Liver (tissue), 9 donors: ENCODE data around the gene MICAL3. TPM values are rescaled to one million over a fixed set of nuclear protein-coding genes. Genes with fewer than 3 reads are reported as not detected.

Experiments used
- DNase-seq: peaks from one replicate; pipeline ENCODE4 v3.0.0-alpha.2; 2017; ENCODE audit warnings: low spot score
- H3K27ac ChIP-seq, 2 donors: one replicate each; pipeline ENCODE4 v1.7.0; 2013; ENCODE audit warnings: inconsistent platforms in 2 of 2, low read length in 2 of 2, control low read depth in 1 of 2, low read depth in 1 of 2, mild to moderate bottlenecking in 1 of 2
- H3K27me3 ChIP-seq, 4 donors: one replicate each; pipeline versions ENCODE4 v1.6.1 to v1.7.0; 2013; ENCODE audit warnings: low read length in 3 of 4, inconsistent platforms in 1 of 4, mild to moderate bottlenecking in 1 of 4, moderate library complexity in 1 of 4; ENCODE audit not compliant: control insufficient read depth in 4 of 4, insufficient read depth in 4 of 4
- H3K36me3 ChIP-seq, 4 donors: one replicate each; pipeline versions ENCODE4 v1.6.1 to v1.7.0; 2013; ENCODE audit warnings: low read length in 3 of 4, mild to moderate bottlenecking in 3 of 4, low read depth in 1 of 4, moderate library complexity in 1 of 4; ENCODE audit not compliant: control insufficient read depth in 4 of 4, insufficient read depth in 3 of 4
- H3K4me1 ChIP-seq, 4 donors: one replicate each; pipeline versions ENCODE4 v1.6.1 to v1.7.0; 2013; ENCODE audit warnings: low read length in 3 of 4, mild to moderate bottlenecking in 3 of 4, moderate library complexity in 1 of 4; ENCODE audit not compliant: control insufficient read depth in 4 of 4, insufficient read depth in 4 of 4
- H3K4me3 ChIP-seq, 3 donors: one replicate each; pipeline versions ENCODE4 v1.6.1 to v1.7.0; 2013; ENCODE audit warnings: low read length in 3 of 3, control low read depth in 1 of 3, low read depth in 1 of 3, mild to moderate bottlenecking in 1 of 3
- H3K9ac ChIP-seq, 2 donors: one replicate each; pipeline ENCODE4 v1.7.0; 2013; ENCODE audit warnings: low read length in 2 of 2, mild to moderate bottlenecking in 2 of 2, moderate library complexity in 2 of 2, control low read depth in 1 of 2, low read depth in 1 of 2
- H3K9me3 ChIP-seq, 4 donors: one replicate each; pipeline versions ENCODE4 v1.6.1 to v1.7.0; 2013; ENCODE audit warnings: low read length in 3 of 4; ENCODE audit not compliant: control insufficient read depth in 4 of 4
- CTCF ChIP-seq: fragments of 150-350 bp; IDR thresholded peaks from 2 replicates; pipeline ENCODE4 v1.5.1; 2017; ENCODE audit warnings: improper control_type of control experiment, low read depth, low read length; ENCODE audit not compliant: missing input control
- EGR1 ChIP-seq, 2 donors: IDR thresholded peaks; 2 replicates each; pipeline ENCODE4 v1.6.1; 2016 to 2018; ENCODE audit warnings: antibody characterized with exemption in 2 of 2, low read depth in 2 of 2
- FOXA1 ChIP-seq: IDR thresholded peaks from 2 replicates; pipeline ENCODE4 v1.6.1; 2016; ENCODE audit warnings: antibody characterized with exemption
- FOXA2 ChIP-seq: IDR thresholded peaks from 2 replicates; pipeline ENCODE4 v1.6.1; 2016; ENCODE audit warnings: antibody characterized with exemption
- GABPA ChIP-seq, 2 donors: IDR thresholded peaks in 1 of 2; conservative IDR thresholded peaks in 1 of 2; 2 replicates each; pipeline ENCODE4 v1.6.1; 2016; ENCODE audit warnings: antibody characterized with exemption in 2 of 2, mild to moderate bottlenecking in 1 of 2, moderate library complexity in 1 of 2
- HNF4A ChIP-seq, 2 donors: conservative IDR thresholded peaks; 2 replicates each; pipeline ENCODE4 v1.6.1; 2016; ENCODE audit warnings: antibody characterized with exemption in 2 of 2, mild to moderate bottlenecking in 2 of 2
- HNF4G ChIP-seq: IDR thresholded peaks from 2 replicates; pipeline ENCODE4 v1.6.1; 2016; ENCODE audit warnings: antibody characterized with exemption
- JUND ChIP-seq, 2 donors: IDR thresholded peaks; 2 replicates each; pipeline ENCODE4 v1.6.1; 2016; ENCODE audit warnings: antibody characterized with exemption in 2 of 2
- MAX ChIP-seq: IDR thresholded peaks from 2 replicates; pipeline ENCODE4 v1.6.1; 2016; ENCODE audit warnings: antibody characterized with exemption
- NR2F2 ChIP-seq: IDR thresholded peaks from 2 replicates; pipeline ENCODE4 v1.6.1; 2016; ENCODE audit warnings: antibody characterized with exemption
- RAD21 ChIP-seq, 2 donors: IDR thresholded peaks; 2 replicates each; pipeline ENCODE4 v1.6.1; 2016; ENCODE audit warnings: antibody characterized with exemption in 2 of 2, mild to moderate bottlenecking in 2 of 2
- RXRA ChIP-seq, 2 donors: IDR thresholded peaks; 2 replicates each; pipeline ENCODE4 v1.6.1; 2017 to 2018; ENCODE audit warnings: antibody characterized with exemption in 2 of 2, mild to moderate bottlenecking in 1 of 2
- SP1 ChIP-seq: IDR thresholded peaks from 2 replicates; pipeline ENCODE4 v1.6.1; 2018; ENCODE audit warnings: antibody characterized with exemption, mild to moderate bottlenecking
- TAF1 ChIP-seq: conservative IDR thresholded peaks from 2 replicates; pipeline ENCODE4 v1.6.1; 2016; ENCODE audit warnings: antibody characterized with exemption, mild to moderate bottlenecking
- YY1 ChIP-seq: IDR thresholded peaks from 2 replicates; pipeline ENCODE4 v1.6.1; 2016; ENCODE audit warnings: antibody characterized with exemption, mild to moderate bottlenecking
- ZBTB33 ChIP-seq: IDR thresholded peaks from 2 replicates; pipeline ENCODE4 v1.6.1; 2016; ENCODE audit warnings: antibody characterized with exemption
- WGBS: extraction: QIAGEN DNeasy Blood & Tissue Kit; methylation state at CpG from one replicate; pipeline ENCODE4 v1.1.7; 2013; 5-methylcytosine and 5-hydroxymethylcytosine counted together
- polyA plus RNA-seq, 2 donors: library from polyadenylated mRNA; stranded (reverse) in 1 of 2; unstranded in 1 of 2; fragments of 200-250 nt in 1 of 2; fragments of >200 nt in 1 of 2; fragmentation: Nextera tagmentation in 1 of 2; extraction: Ambion mirVana in 1 of 2; gene quantifications; one replicate each; pipeline versions ENCODE4 v1.2.1 to v1.2.3, GENCODE V29; 2013 to 2015
- total RNA-seq, 2 donors: library from RNA; depleted of rRNA; stranded (reverse); fragments of >200 nt; gene quantifications; one replicate each; pipeline ENCODE4 v1.2.3, GENCODE V29; 2014
- TF ChIP-seq, protein P1 (sequence below): IDR thresholded peaks from 2 replicates; pipeline ENCODE4 v1.6.1; 2016; ENCODE audit warnings: antibody characterized with exemption
- TF ChIP-seq, protein P2 (sequence below): IDR thresholded peaks from 2 replicates; pipeline ENCODE4 v1.6.1; 2016; ENCODE audit warnings: antibody characterized with exemption, mild to moderate bottlenecking
- donor health status: healthy.
- donor health status: healthy.
- donor health status: healthy.
- donor health status: healthy.
- donor health status: healthy.

MICAL3 gene
- total and polyA plus RNA-seq, 4 donors, result 6.4 to 38.4 (median 23.4) TPM

DNA sequence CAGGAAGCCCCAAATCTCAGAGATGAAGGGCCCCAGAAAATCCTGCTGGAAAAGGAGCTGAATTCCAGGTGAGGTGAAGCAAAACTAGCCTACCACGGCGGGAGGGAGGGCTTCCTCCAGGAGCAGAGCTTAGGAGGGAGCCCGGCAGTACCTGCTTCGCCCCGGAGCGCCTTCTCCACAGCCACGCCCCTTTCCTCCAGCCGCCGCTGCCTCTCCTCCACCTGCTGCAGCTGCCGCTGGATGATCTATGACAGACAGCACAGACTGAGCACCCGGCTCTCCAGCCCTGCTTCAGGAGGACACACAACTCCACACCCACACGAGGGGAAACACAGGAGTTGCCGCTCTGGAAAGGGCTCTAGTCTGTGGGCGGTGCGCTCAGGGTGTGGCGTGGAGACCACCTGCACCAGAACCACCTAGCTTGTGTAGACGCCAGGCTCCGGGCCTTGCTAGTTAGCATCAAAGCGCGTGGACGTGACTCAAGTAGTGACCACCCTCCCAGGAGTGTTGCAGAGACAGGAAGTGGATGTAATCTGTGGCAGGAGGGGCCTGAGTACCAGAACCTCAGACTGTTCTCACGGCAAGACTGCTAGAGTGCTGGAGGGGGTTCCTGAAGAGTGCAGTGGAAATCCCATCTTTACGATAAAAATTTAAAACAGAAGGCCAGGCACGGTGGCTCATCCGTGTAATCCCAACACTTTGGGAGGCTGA lies 215.5 kb downstream of the MICAL3 start:
- no peak for DNase-seq
- TF ChIP-seq FOXA1, result no peak
- no peak for TF ChIP-seq HNF4G
- no peak for TF ChIP-seq RAD21 (IDR thresholded peaks at IDR 0.05)
- no peak for TF ChIP-seq ZBTB33
- TF ChIP-seq SP1, result no peak
- TF ChIP-seq RXRA (IDR thresholded peaks at IDR 0.05), result no peak
- TF ChIP-seq JUND (IDR thresholded peaks at IDR 0.05), result no peak
- no peak for TF ChIP-seq NR2F2
- no peak for TF ChIP-seq YY1
- TF ChIP-seq, protein P1, sequence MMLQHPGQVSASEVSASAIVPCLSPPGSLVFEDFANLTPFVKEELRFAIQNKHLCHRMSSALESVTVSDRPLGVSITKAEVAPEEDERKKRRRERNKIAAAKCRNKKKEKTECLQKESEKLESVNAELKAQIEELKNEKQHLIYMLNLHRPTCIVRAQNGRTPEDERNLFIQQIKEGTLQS, result no peak
- TF ChIP-seq GABPA (IDR thresholded peaks at IDR 0.05 in 1 of 2, conservative IDR thresholded peaks at IDR 0.05 in 1 of 2), result no peak
- TF ChIP-seq TAF1, result no peak
- no peak for TF ChIP-seq EGR1 (IDR thresholded peaks at IDR 0.05; ENCODE audit: low read depth in 2 of 2)
- TF ChIP-seq HNF4A (conservative IDR thresholded peaks at IDR 0.05), result no peak
- TF ChIP-seq FOXA2, result no peak
- no peak for TF ChIP-seq CTCF
- TF ChIP-seq, protein P2, sequence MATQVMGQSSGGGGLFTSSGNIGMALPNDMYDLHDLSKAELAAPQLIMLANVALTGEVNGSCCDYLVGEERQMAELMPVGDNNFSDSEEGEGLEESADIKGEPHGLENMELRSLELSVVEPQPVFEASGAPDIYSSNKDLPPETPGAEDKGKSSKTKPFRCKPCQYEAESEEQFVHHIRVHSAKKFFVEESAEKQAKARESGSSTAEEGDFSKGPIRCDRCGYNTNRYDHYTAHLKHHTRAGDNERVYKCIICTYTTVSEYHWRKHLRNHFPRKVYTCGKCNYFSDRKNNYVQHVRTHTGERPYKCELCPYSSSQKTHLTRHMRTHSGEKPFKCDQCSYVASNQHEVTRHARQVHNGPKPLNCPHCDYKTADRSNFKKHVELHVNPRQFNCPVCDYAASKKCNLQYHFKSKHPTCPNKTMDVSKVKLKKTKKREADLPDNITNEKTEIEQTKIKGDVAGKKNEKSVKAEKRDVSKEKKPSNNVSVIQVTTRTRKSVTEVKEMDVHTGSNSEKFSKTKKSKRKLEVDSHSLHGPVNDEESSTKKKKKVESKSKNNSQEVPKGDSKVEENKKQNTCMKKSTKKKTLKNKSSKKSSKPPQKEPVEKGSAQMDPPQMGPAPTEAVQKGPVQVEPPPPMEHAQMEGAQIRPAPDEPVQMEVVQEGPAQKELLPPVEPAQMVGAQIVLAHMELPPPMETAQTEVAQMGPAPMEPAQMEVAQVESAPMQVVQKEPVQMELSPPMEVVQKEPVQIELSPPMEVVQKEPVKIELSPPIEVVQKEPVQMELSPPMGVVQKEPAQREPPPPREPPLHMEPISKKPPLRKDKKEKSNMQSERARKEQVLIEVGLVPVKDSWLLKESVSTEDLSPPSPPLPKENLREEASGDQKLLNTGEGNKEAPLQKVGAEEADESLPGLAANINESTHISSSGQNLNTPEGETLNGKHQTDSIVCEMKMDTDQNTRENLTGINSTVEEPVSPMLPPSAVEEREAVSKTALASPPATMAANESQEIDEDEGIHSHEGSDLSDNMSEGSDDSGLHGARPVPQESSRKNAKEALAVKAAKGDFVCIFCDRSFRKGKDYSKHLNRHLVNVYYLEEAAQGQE, result no peak
- no peak for TF ChIP-seq MAX
- Histone ChIP-seq H3K4me1 (peaks cover 5 to 29% (median 22%) of the 10 kb centered on the region in 4 donors), H3K36me3 (peaks cover 4 to 57% (median 22%) of the 10 kb centered on the region in 4 donors), H3K27me3 (no peaks in the 10 kb centered on the region), H3K9me3 (no peaks in the 10 kb centered on the region), H3K9ac (no peak overlapping the region), H3K27ac (no peak overlapping the region), H3K4me3 (no peak overlapping the region)
- 92% methylated on average over 25 of the region's 25 CpGs for WGBS
